Measurements from ENCODE around the gene UBALD1.

DNA sequence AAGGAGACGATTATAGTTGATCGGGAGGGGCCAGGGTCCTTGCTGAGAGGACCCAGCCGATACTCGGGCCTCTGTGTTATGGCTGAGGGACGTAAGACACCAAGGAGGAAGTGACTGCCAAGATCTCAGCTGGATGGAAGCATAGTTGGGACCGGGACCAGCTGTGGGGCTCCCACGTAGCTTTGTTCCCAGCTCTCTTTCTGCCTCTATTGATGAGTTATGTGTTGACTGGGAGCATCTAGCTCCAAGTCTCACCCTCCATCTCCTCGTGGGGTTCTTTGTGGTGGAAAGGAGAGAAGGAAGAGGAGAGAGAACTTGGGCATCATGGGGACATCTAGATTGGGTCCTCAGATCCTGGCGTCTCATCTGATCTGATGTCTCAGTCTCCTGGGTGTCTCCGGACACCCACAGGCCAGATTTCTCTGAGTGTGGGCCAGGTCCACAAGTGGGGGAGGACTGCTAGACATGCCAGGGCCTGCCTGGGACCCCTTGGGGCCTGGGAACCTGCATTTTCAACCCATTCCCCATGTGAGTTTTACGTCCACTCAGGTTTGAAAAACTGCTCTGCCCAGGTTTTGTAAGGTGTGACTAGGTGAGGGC is 11.0 kb upstream of the UBALD1 start:
- TF ChIP-seq CREB5 (CRISPR knock-in tag; IDR thresholded peaks at IDR 0.05; ENCODE audit: low read depth), result no peak
- TF ChIP-seq, protein P1, sequence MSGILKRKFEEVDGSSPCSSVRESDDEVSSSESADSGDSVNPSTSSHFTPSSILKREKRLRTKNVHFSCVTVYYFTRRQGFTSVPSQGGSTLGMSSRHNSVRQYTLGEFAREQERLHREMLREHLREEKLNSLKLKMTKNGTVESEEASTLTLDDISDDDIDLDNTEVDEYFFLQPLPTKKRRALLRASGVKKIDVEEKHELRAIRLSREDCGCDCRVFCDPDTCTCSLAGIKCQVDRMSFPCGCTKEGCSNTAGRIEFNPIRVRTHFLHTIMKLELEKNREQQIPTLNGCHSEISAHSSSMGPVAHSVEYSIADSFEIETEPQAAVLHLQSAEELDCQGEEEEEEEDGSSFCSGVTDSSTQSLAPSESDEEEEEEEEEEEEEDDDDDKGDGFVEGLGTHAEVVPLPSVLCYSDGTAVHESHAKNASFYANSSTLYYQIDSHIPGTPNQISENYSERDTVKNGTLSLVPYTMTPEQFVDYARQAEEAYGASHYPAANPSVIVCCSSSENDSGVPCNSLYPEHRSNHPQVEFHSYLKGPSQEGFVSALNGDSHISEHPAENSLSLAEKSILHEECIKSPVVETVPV (CRISPR knock-in tag; IDR thresholded peaks at IDR 0.05), result no peak
- TF ChIP-seq ZFP30 (CRISPR knock-in tag; IDR thresholded peaks at IDR 0.05), result no peak
- no peak for TF ChIP-seq BACH2 (CRISPR knock-in tag; IDR thresholded peaks at IDR 0.05; ENCODE audit: borderline replicate concordance)
- TF ChIP-seq RARB (CRISPR knock-in tag; IDR thresholded peaks at IDR 0.05), result no peak
- no peak for TF ChIP-seq ZNF8 (CRISPR knock-in tag; IDR thresholded peaks at IDR 0.05)
- TF ChIP-seq, protein P2, sequence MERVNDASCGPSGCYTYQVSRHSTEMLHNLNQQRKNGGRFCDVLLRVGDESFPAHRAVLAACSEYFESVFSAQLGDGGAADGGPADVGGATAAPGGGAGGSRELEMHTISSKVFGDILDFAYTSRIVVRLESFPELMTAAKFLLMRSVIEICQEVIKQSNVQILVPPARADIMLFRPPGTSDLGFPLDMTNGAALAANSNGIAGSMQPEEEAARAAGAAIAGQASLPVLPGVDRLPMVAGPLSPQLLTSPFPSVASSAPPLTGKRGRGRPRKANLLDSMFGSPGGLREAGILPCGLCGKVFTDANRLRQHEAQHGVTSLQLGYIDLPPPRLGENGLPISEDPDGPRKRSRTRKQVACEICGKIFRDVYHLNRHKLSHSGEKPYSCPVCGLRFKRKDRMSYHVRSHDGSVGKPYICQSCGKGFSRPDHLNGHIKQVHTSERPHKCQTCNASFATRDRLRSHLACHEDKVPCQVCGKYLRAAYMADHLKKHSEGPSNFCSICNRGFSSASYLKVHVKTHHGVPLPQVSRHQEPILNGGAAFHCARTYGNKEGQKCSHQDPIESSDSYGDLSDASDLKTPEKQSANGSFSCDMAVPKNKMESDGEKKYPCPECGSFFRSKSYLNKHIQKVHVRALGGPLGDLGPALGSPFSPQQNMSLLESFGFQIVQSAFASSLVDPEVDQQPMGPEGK (CRISPR knock-in tag; IDR thresholded peaks at IDR 0.05; ENCODE audit: borderline replicate concordance), result no peak
- no peak for TF ChIP-seq ZNF565 (CRISPR knock-in tag; conservative IDR thresholded peaks at IDR 0.05; ENCODE audit: low read depth)
- no peak for TF ChIP-seq ZFP3 (CRISPR knock-in tag; IDR thresholded peaks at IDR 0.05)
- no peak for TF ChIP-seq OSR1 (CRISPR knock-in tag; IDR thresholded peaks at IDR 0.05)
- no peak for TF ChIP-seq ESRRG (CRISPR knock-in tag; IDR thresholded peaks at IDR 0.05)
- no peak for TF ChIP-seq ZNF70 (CRISPR knock-in tag; IDR thresholded peaks at IDR 0.05)
- no peak for TF ChIP-seq TSHZ2 (CRISPR knock-in tag; IDR thresholded peaks at IDR 0.05)
